ENCODE measurements around the gene ZMIZ1.

The ZMIZ1 gene

DNA sequence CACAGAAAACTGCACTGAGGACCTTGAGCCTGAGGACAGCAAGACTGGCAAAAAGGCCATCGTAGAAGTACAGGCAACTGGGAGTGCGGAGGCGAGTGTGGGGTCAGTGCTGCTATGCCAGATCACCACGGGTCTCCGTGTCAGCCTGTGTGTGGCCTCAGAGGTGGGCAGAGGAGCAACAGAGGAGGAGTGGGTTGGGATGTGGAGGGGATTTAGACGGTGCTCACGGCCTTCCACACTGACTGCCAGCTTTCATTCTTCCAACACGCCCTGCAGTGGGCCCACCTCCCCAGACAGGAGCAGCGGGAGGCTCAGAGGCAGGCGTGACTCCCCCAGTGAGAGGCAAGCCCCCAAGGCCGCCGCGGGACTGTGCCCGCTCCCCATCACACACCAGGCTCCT lies 17.0 kb upstream of the ZMIZ1 start:
- DNase-seq: peak; percentile 1

DNA sequence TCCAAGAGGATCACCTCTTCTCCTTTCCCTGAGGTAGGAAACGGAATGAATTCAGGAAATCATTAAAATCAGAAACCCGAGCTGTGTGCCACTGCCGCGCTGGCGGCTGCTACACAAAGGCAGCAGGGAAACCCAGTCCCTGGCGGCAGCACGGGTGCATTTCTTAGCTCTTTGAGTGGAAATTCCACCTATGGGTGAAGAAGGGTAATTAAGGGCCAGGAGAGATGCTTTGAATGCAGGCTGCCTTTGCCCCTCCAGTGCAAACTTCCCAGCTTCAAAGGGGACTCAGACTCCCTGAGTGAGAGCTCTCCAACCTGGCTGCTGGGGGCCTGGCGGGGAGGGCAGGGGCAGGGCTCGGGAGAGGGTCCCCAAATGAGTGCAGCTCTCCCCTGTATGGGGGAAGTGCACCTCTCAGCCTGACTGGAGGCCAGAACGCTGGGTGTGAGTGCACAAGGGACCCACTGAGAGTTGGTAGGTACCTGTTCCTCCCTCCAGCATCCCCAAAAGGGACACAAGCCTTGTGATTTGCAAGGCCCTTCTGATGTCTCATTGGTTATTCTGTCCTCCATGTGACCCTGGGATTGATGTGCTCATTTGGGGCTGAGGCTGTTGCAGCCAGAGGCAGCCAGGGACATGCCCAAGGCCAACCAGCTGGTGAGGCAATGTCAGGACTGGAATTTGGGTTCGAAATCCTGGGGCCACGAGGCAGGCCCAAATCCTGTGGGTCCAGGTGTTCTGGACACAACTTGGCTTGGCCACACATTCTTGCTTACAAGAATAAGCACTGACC lies 16.3 kb upstream of the ZMIZ1 start:
- DNase-seq: peak; percentile 28

DNA sequence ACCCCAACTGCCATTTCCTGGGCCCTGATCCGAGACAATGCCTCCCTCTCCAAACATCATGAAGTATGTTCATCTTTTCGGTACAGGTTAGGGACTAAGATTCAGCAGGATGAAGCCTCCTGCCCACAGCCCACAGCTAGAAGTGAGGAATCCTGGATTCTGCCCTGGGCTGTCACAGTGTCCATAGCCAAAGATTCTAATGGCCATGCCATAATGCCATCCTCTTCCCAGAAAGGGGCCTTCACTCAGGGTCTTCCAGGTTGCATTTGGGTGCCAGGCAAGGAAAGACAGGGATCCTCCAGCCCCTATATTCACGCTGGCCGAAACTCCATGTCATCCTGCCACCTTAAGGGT lies 15.7 kb upstream of the ZMIZ1 start:
- DNase-seq: no peak

DNA sequence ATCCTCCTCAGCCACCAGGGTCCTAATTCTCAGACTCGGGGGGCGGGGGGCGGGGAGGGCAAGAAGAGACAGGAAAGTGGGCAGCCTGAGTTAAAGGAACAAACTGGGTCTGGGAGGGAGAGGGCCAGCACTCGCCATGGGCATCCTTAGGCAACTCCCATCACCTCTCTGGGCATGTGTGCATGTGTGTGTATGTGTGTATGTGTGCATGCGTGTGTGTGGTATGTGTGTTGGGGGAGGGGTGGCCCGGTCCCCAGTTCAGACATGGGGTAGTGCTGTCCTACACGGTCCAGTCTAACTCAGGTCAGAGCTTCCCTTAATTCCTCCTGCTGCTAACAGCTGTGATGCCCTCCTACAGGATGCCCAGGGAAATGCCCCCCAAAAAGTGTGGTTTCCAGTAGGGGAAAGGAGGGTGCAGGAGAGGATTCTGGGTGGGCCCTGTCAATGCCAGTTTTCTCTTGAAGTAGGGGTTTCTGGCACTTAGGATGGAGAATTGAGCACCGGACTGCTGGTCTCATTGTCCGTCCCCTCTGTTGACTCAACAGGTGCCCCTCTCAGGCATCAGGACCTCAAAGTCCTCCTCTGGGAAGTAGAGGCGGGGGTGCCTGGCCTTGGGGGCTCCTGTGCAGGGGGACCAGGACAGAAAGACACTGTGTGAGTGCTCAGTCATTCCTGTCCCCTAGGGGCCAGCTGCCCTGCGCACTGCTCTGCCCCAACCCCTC lies 15.1 kb upstream of the ZMIZ1 start:
- no peak for DNase-seq

GRCh38 chr10:79054203-79055099 lies 14.3 kb upstream of the ZMIZ1 start:
- peak; percentile 7 for DNase-seq

DNA sequence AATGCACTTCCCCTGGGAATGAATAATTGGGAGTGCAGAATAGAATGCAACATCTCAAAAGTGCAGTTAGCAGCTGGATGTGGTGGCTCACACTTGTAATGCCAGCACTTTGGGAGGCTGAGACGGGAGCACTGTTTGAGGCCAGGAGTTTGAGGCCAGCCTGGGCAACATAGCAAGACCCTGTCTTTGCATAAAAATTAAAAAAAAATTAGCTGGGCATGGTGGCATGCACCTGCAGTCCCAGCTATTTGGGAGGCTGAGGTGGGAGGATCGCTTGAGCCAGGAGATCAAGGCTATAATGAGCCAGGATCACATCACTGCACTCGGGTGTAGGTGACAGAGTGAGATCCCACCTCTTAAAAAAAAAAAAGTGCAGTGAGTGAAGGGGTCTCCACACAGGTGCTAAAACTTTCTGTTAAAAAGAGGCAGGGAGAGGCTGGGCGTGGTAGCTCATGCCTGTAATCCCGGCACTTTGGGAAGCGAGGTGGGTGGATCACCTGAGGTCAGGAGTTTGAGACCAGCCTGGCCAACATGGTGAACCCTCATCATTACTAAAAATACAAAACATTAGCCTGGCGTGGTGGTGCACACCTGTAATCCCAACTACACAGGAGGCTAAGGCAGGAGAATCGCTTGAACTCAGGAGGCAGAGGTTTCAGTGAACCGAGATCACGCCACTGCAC lies 13.5 kb upstream of the ZMIZ1 start:
- no peak for DNase-seq

- DNase-seq: no peak
Measured at GRCh38 chr10:79055892-79056291, 12.9 kb upstream of the ZMIZ1 start.

DNA sequence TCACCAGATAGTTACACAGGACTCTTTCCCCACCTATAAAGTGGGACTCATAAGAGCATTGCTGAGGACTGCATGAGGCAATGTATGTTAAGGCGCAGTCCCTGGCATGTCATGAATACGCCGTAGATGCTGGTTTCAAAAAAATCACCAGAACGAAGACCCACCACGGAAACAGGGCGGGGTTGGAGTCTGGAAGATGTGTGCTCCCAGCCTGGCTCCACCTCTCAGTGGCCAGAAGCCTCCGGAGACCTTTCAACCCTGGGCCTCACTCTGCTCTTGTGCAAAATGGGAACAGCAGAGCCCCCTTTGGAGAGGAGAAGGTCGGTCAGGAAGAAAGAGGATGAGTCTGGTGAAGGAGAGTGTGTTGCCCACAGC lies 12.4 kb upstream of the ZMIZ1 start:
- no peak for DNase-seq

- no peak for DNase-seq
Measured at GRCh38 chr10:79056736-79057391, 11.9 kb upstream of the ZMIZ1 start.

DNA sequence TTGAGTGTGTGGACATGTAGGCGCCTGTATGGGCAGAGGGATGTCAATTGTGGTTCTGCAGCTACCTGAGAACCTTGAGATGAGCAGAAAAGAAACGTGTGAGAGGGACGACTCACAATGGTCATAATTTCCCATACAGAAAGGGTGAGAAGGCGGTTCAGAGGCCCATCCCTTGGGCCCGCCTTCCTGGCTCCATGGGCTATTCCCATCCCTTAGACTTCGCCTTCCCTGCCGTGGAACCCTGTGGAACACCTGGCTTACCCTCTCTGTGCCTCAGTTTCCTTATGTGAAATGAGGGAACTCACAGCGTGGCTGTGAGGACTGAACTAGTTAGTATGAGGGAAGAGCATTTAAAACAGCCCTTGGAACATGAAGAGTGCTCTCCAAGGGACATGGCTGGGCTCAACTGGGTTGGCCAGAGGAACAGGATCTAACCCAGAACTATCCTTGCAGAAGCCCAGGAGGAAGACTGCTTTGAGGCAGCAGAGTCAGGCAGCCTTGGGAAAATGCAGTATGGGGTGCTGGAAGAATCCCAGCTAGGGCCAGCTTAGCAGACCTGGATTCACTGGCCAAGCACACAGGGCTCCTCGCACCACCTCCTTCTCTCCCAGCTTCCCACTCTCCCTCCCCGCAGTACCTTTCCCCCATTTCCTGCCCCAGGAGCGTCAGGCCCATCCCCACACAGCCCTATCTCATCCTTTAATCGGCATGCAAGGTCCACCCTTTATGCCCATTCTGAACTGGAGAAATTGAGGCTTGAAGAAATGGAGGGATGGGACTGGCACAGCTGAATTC lies 11.1 kb upstream of the ZMIZ1 start:
- DNase-seq: no peak

DNA sequence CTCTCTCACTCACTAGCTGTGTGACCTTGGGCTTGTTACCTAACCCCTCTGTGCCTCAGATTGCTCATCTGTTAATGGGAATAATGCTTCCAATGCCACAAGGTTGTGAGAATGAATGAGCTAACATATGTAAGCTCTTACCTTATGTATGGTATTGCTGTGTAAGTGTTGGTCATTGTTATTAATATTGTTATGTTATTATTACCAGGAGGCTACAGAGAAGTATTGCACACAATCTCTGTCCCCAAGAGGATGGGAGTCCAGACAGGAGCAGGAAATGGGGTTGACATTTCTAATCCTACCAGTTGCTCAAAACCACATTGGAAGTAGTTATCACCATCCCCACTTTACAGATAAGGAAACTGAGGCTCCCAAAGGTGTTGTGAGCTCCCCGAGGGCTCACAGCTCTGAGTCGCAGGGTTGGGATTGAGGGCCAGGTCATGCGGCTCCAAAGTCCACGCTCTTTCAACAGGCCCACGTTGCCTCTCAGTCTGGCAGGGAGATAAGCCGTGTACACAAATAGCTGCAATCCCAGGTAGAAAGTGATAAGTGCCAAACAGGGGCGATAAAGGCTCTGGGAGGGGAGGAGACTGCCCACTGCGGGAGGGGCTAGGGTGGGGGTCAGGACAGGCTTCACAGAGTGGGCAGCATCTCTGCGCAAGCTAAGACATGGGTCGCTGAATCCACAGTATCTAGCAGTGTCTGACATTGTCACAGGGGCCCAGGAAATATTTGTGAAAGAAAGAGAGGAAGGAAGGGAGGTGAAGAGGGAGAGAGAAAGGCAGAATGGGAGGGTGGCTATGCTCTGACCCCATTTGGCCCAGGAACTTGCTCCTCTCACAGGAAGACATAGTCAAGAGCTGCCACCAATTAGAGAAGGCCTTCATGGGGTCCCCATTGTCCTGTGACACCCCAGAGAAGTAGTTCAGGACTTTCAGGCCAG lies 9.6 kb upstream of the ZMIZ1 start:
- no peak for DNase-seq

DNA sequence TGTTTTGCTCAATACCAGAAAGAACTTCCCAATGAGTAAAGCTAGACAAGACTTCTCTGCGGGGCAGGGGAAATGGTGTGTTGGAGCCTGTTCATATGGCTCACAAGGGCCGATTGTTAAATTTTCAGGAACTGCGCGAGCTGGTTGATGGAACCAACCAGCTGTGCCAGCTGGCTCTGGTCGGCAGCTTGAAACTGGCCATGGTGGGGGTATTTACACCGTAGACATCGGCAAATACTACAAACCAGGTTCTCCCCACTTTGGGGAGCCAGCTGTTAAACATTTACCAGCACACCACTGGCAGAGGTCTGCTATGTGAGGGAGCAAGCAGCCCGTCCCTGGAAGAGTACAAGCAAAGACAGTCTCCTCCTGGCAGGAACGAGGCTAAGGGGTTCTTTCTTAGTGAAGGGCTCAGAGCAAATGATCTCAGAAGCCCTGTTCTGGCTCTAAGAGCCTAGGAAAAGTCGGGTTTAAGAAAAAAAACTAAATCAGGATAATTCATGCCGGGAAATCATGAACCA lies 8.8 kb upstream of the ZMIZ1 start:
- no peak for DNase-seq

- no peak for DNase-seq
Measured at GRCh38 chr10:79060641-79061255, 8.0 kb upstream of the ZMIZ1 start.

- no peak for DNase-seq
Measured at GRCh38 chr10:79061441-79062315, 7.1 kb upstream of the ZMIZ1 start.

GRCh38 chr10:79063071-79063491 lies 5.7 kb upstream of the ZMIZ1 start:
- no peak for DNase-seq

GRCh38 chr10:79063661-79064492 lies 4.9 kb upstream of the ZMIZ1 start:
- no peak for DNase-seq

DNA sequence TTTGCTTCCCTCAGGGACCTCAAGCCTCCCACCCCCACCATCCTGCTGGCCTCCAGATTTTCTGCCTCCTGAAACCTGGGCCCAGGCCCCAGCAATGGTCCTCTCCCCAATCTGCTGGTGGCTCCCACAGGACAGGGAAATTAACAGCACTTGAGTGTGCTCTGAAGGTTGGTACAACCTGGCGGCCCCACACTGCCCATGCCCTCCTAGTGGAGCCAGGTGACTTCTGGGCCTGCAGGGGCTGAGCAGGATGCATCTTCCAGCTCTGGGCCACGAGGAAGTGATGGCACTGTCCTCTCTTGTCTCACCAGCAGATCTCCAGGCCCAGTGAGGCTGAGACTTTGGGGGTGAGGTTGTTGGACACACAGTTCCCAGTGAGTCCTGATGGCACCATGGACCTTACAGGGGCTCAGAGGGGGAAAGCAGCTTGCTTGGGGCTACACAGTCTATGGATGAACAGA lies 3.6 kb upstream of the ZMIZ1 start:
- DNase-seq: no peak

DNA sequence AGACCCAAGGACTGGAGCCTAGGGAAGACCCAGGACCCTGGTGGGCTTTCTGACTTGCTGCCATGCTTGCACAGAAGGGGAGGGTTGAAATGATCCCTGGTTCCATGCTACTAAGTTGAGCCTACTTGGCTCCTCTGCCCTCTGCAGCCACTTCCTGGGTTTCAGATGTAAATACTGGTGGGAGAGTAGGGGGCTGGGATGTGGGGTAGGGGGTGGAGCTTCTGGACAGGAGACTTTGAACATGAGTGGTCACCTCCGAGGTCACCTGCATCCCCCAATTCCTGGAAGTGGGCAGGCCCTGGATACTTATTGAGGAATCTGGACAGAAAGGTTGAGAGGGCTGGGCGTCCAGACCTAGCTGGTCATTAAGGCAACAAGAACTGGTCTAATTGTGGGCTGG lies 2.9 kb upstream of the ZMIZ1 start:
- no peak for DNase-seq
